Activated T-cell treated with anti-CD3 and anti-CD28 coated beads for 1 hour (primary cell): ENCODE measurements around the gene ATP10B.
"Not testable (repeated sequence)": the region's sequence is repeated elsewhere in the genome, so short reads cannot be mapped to it uniquely, and the experiment has no call there.

Source experiments
- DNase-seq: peaks from one replicate; pipeline ENCODE4 v3.0.0-alpha.2; 2020; ENCODE audit warnings: low read depth

ATP10B gene

GRCh38 chr5:160757194-160757593 lies 94.8 kb downstream of the ATP10B start:
- DNase-seq: no peak

GRCh38 chr5:160750938-160751657 lies 100.9 kb downstream of the ATP10B start:
- DNase-seq: no peak

- DNase-seq: no peak
These were observed 102.3 kb downstream of the ATP10B start for GRCh38 chr5:160749682-160750081.

- DNase-seq: no peak
These were observed 103.0 kb downstream of the ATP10B start for GRCh38 chr5:160749026-160749425.

- no peak for DNase-seq
These were observed 104.0 kb downstream of the ATP10B start for GRCh38 chr5:160747987-160748386.

- no peak for DNase-seq
These were observed 104.5 kb downstream of the ATP10B start for GRCh38 chr5:160747559-160747958.

GRCh38 chr5:160744268-160745101 lies 107.5 kb downstream of the ATP10B start:
- DNase-seq: no peak

- no peak for DNase-seq
These were observed 109.0 kb downstream of the ATP10B start for GRCh38 chr5:160743027-160743426.

- no peak for DNase-seq
These were observed 109.6 kb downstream of the ATP10B start for GRCh38 chr5:160742446-160742845.

- no peak for DNase-seq
These were observed 124.6 kb downstream of the ATP10B start for GRCh38 chr5:160727296-160727997.

GRCh38 chr5:160726721-160727120 lies 125.3 kb downstream of the ATP10B start:
- no peak for DNase-seq

GRCh38 chr5:160720822-160721221 lies 131.2 kb downstream of the ATP10B start:
- no peak for DNase-seq

GRCh38 chr5:160715508-160715907 lies 136.5 kb downstream of the ATP10B start:
- DNase-seq: not testable (repeated sequence)

GRCh38 chr5:160703547-160704189 lies 148.3 kb downstream of the ATP10B start:
- no peak for DNase-seq

GRCh38 chr5:160702934-160703333 lies 149.1 kb downstream of the ATP10B start:
- DNase-seq: no peak

GRCh38 chr5:160702311-160702803 lies 149.7 kb downstream of the ATP10B start:
- DNase-seq: no peak

- no peak for DNase-seq
These were observed 150.6 kb downstream of the ATP10B start for GRCh38 chr5:160701403-160701802.

- no peak for DNase-seq
These were observed 152.7 kb downstream of the ATP10B start for GRCh38 chr5:160699301-160699700.

- no peak for DNase-seq
These were observed 154.7 kb downstream of the ATP10B start for GRCh38 chr5:160697281-160697680.

- no peak for DNase-seq
These were observed 157.1 kb downstream of the ATP10B start for GRCh38 chr5:160694896-160695295.

- no peak for DNase-seq
These were observed 158.1 kb downstream of the ATP10B start for GRCh38 chr5:160693831-160694465.

GRCh38 chr5:160692271-160692670 lies 159.7 kb downstream of the ATP10B start:
- no peak for DNase-seq
